ENCODE data around the gene ASB8. TPM values are rescaled to one million over a fixed set of nuclear protein-coding genes. Genes with fewer than 3 reads are reported as not detected.

Gene ASB8
- total RNA-seq, 6 experiments from 2014 or later, result 30.9 to 41.8 (median 34.6) TPM

- H3K4me1 Mint-ChIP-seq (ENCODE audit: low read depth), result peaks cover 12% of the 10 kb centered on the region
- no peak for TF ChIP-seq CTCF (IDR thresholded peaks at IDR 0.05)
- no peaks in the 10 kb centered on the region for H3K9me3 Mint-ChIP-seq
- no peaks in the 10 kb centered on the region for H3K36me3 Mint-ChIP-seq (ENCODE audit: low read depth)
- no peak overlapping the region for H3K27ac Mint-ChIP-seq
- no peak overlapping the region for H3K4me3 Mint-ChIP-seq
- DNase-seq, result no peak
- peaks cover 25% of the 10 kb centered on the region for H3K27me3 Mint-ChIP-seq (ENCODE audit: insufficient read depth)
Measured at GRCh38 chr12:48176417-48176751, 19.1 kb upstream of the ASB8 start.

GRCh38 chr12:48175613-48176416 lies 18.5 kb upstream of the ASB8 start:
- Mint-ChIP-seq H3K36me3 (ENCODE audit: low read depth) (no peaks in the 10 kb centered on the region), H3K4me3 (peak overlapping the region; percentile 17; the same call in 1 of the 2 replicates), H3K27me3 (ENCODE audit: insufficient read depth) (peaks cover 25% of the 10 kb centered on the region), H3K27ac (no peak overlapping the region), H3K9me3 (no peaks in the 10 kb centered on the region), H3K4me1 (ENCODE audit: low read depth) (peaks cover 12% of the 10 kb centered on the region)
- no peak for TF ChIP-seq CTCF (IDR thresholded peaks at IDR 0.05)
- no peak for DNase-seq

GRCh38 chr12:48169011-48169410 lies 11.7 kb upstream of the ASB8 start:
- Mint-ChIP-seq H3K27ac (no peak overlapping the region), H3K9me3 (no peaks in the 10 kb centered on the region), H3K4me3 (no peak overlapping the region), H3K36me3 (ENCODE audit: low read depth) (no peaks in the 10 kb centered on the region), H3K27me3 (ENCODE audit: insufficient read depth) (peaks cover 7% of the 10 kb centered on the region), H3K4me1 (ENCODE audit: low read depth) (no peaks in the 10 kb centered on the region)
- TF ChIP-seq CTCF (IDR thresholded peaks at IDR 0.05), result no peak
- no peak for DNase-seq

- no peaks in the 10 kb centered on the region for H3K9me3 Mint-ChIP-seq
- H3K4me3 Mint-ChIP-seq, result no peak overlapping the region
- H3K36me3 Mint-ChIP-seq (ENCODE audit: low read depth), result no peaks in the 10 kb centered on the region
- TF ChIP-seq CTCF (IDR thresholded peaks at IDR 0.05), result peak; percentile 95
- no peak overlapping the region for H3K27ac Mint-ChIP-seq
- peak; percentile 33 for DNase-seq
- H3K27me3 Mint-ChIP-seq (ENCODE audit: insufficient read depth), result peaks cover 14% of the 10 kb centered on the region; the same call in 1 of the 2 replicates
- peaks cover 2% of the 10 kb centered on the region; the same call in 1 of the 2 replicates for H3K4me1 Mint-ChIP-seq (ENCODE audit: low read depth)
Measured at GRCh38 chr12:48165089-48165981, 8.0 kb upstream of the ASB8 start.

GRCh38 chr12:48164451-48164850 lies 7.1 kb upstream of the ASB8 start:
- TF ChIP-seq CTCF (IDR thresholded peaks at IDR 0.05), result no peak
- Mint-ChIP-seq H3K4me1 (ENCODE audit: low read depth) (peaks cover 6% of the 10 kb centered on the region; the same call in 1 of the 2 replicates), H3K27ac (no peak overlapping the region), H3K27me3 (ENCODE audit: insufficient read depth) (peaks cover 14% of the 10 kb centered on the region; the same call in 1 of the 2 replicates), H3K4me3 (no peak overlapping the region), H3K9me3 (no peaks in the 10 kb centered on the region), H3K36me3 (ENCODE audit: low read depth) (no peaks in the 10 kb centered on the region)
- no peak for DNase-seq

Measured in HFFc6 (cell line).